Activated T-helper 1 cell treated with anti-CD3 and anti-CD28 coated beads, Interleukin-2, amount 50 U/mL, for 16 hours (primary cell): ENCODE data around the gene POU3F4.

Source experiments
- DNase-seq, 2 donors: peaks; one replicate each; pipeline ENCODE4 v3.0.0-alpha.2; 2020; ENCODE audit warnings: low read depth in 1 of 2, low spot score in 1 of 2

Gene POU3F4

GRCh38 chrX:83508006-83508405, at the start of gene POU3F4:
POU3F4 (plus strand) TSS chrX:83508290; CDS start chrX:83508325, 35 bp downstream.
- DNase-seq = no peak

GRCh38 chrX:83469551-83469950, 38.5 kb upstream of the POU3F4 start:
- DNase-seq = no peak

- no peak for DNase-seq
These were observed 12.2 kb upstream of the POU3F4 start for GRCh38 chrX:83495898-83496297.

GRCh38 chrX:83501003-83501402, 7.1 kb upstream of the POU3F4 start:
- DNase-seq = no peak

- no peak for DNase-seq
These were observed 6.6 kb upstream of the POU3F4 start for GRCh38 chrX:83501530-83501929.

GRCh38 chrX:83504721-83505479, 3.2 kb upstream of the POU3F4 start:
- no peak for DNase-seq

- DNase-seq = no peak
These were observed 600 bp downstream of the POU3F4 start for GRCh38 chrX:83508526-83509253.

- DNase-seq = no peak
These were observed 1.2 kb downstream of the POU3F4 start for GRCh38 chrX:83509254-83509801.

GRCh38 chrX:83510510-83511062, 2.5 kb downstream of the POU3F4 start:
- DNase-seq = no peak

- no peak for DNase-seq
These were observed 3.1 kb downstream of the POU3F4 start for GRCh38 chrX:83511208-83511607.

- no peak for DNase-seq
These were observed 4.0 kb downstream of the POU3F4 start for GRCh38 chrX:83512111-83512510.

GRCh38 chrX:83516597-83516996, 8.5 kb downstream of the POU3F4 start:
- DNase-seq = no peak

- no peak for DNase-seq
These were observed 13.8 kb downstream of the POU3F4 start for GRCh38 chrX:83521905-83522304.

GRCh38 chrX:83529950-83530349, 21.9 kb downstream of the POU3F4 start:
- DNase-seq = no peak

GRCh38 chrX:83535417-83536196, 27.5 kb downstream of the POU3F4 start:
- no peak for DNase-seq
